Fibroblast of skin of left quadriceps (primary cell): ENCODE results near the gene TPK1.
"Not testable (repeated sequence)": the region's sequence is repeated elsewhere in the genome, so short reads cannot be mapped to it uniquely, and the experiment has no call there.

Experiments
- DNase-seq, 2 experiments: peaks; one replicate each; pipeline ENCODE4 v3.0.0-alpha.2; 2013; ENCODE audit warnings: low read depth in 2 of 2

TPK1 gene

GRCh38 chr7:144632724-144633123 is 203.1 kb downstream of the TPK1 start:
- no peak for DNase-seq

GRCh38 chr7:144629598-144629997 is 206.3 kb downstream of the TPK1 start:
- no peak for DNase-seq

GRCh38 chr7:144629011-144629410 is 206.8 kb downstream of the TPK1 start:
- no peak for DNase-seq

- DNase-seq, result no peak
Observed at GRCh38 chr7:144628176-144628575, 207.7 kb downstream of the TPK1 start.

GRCh38 chr7:144622745-144623144 is 213.1 kb downstream of the TPK1 start:
- DNase-seq, result no peak

- no peak for DNase-seq
Observed at GRCh38 chr7:144606261-144606660, 229.6 kb downstream of the TPK1 start.

DNA sequence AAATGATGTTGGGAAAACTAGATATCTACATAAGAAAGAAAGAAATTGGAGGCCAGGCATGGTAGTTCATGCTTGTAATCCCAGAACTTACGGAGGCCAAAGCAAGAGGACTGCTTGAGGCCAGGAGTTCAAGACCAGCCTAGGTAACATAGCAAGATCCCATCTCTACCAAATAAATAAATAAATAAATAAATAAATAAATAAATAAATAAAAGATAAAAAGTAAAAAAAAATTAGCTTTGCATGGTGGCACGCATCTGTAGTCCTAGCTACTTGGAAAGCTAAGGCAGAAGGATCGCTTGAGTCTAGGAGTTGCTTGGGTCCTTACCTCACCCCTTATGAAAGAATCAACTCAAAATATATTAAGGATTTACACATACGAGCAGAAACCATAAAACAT is 238.9 kb downstream of the TPK1 start:
- DNase-seq, result no peak

DNA sequence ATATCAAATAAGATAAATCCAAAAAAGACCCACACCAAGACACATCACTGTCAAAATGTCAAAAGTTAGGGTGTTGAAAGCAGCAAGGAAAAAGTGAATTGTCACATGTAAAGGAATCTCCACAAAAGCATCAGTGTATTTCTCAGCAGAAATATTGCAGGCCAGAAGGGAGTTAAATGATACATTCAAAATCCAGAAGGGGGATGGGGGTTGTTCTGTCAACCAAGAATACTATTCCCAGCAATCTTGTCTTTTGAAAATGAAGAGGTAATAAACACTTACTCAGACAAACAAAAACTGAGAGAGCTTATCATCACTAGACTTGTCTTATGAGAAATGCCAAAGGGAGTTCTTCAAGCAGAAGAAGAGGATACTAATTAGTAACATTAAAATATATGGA is 241.3 kb downstream of the TPK1 start:
- no peak for DNase-seq

DNA sequence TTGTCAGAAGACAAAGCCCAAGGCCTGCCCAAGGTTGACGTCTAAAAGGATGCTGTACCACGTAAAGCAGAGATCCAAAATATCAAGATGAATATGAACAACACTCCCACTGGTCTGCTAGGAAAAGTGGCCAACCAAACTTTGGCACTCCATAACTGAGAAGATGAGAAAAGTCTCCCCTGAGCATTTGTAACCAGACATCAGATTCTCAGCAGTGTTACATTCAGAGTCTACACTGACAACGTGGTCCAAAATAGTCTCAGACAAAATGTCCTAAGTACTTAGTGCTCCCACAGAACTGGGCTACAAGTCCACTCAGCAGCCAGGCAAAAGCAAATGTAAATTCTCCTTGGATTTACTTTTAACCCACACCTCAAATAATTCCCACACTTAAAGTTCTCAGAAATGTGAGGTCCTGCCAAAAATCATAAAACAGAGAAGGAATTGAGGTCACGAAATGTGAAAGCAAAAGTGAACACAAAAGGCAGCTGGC is 247.2 kb downstream of the TPK1 start:
- no peak for DNase-seq

GRCh38 chr7:144587701-144588100 is 248.2 kb downstream of the TPK1 start:
- DNase-seq, result no peak

DNA sequence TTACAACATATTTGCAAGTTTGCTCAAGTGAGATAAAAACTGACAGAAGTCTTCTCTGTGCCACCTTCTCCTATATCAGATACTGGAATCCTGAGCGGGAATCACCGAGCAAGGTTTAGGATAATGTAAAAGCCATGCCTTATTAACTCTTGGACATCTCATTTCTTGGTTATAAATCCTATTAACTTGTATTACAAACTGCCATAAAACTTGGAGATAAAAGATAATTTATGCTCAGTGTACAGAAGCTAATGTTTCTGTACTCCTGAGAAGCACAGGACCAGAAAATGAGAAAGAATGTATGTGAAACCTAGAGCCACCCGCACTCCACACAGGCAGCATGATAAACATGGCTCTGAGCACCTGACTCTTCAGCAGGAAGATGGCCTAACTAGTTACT is 251.1 kb downstream of the TPK1 start:
- DNase-seq, result no peak

DNA sequence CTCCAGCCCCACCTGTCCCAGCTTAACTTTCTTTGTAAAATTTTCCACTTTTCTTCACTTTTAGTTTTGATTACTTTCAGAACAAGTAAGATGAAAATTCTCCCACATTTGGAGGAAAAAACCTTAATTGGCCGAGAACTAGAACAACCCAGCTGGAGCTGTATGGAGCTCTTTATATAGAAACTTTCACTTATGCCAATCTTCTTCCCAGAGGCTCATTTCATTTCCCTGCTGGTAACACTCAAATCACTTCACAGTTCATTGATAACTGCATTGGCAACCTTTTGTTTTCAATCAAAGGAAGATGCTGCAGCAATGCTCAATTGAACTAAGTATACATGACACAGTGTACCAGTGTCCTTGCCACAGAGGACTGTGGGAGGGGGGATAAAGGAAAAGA is 256.2 kb downstream of the TPK1 start:
- DNase-seq, result no peak

GRCh38 chr7:144575456-144575855 is 260.4 kb downstream of the TPK1 start:
- no peak for DNase-seq

GRCh38 chr7:144574753-144575152 is 261.1 kb downstream of the TPK1 start:
- not testable (repeated sequence) for DNase-seq

DNA sequence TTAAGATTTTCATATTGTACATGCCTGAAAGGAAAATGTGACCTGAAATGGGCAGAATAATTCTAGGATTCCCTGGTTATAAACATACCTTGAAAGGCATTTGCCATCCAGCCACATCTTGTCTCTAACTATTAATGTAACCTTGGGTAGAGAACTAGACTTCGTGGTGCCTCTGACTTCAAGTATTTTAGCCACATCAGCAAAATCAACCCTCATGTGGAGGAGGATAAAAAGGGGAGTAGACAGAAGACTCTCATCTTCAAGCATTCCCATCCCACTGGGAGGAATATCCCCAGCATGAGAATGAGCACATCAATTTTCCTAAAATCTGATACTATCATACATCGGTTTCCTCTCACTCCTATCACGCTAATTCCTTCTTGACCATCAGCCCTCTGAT is 267.6 kb downstream of the TPK1 start:
- no peak for DNase-seq

DNA sequence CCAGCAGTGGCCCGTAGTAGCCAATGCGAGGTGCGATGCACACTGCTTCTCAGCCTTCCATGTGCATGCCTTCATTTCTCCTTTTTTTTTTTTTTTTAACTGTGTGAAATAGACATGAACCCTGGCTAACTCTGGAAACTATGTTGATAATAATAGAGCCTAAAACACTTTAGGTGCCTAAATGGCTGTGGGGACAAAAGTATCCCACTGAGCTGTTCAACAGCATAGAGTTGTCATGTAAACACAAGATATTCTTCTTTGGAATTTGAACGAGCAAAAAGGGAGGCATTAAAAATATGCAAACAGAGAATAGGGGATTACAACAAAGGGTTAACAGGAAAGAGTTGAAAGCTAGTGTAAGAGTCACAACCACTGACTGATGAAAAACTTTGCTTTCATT is 270.3 kb downstream of the TPK1 start:
- DNase-seq, result no peak

DNA sequence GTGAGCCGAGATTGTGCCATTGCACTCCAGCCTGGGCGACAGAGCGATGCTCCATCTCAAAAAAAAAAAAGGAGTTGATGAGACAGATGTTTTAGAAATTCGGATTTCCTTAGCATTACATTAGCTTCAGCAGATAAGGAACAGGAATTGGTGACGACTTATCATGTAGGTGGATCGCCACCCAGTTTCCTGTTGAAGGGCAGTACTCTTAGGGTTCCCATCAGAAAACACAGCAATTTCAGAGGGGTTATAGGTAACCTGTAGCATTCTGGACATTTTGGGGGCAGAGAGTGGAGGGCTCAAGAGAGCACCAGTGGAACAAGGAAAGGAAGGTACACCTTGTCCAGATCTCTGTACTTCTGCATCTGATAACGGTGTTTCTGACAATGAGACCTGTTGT is 286.0 kb downstream of the TPK1 start:
- DNase-seq, result no peak

GRCh38 chr7:144548556-144548955 is 287.3 kb downstream of the TPK1 start:
- no peak for DNase-seq

GRCh38 chr7:144547888-144548287 is 288.0 kb downstream of the TPK1 start:
- DNase-seq, result no peak

DNA sequence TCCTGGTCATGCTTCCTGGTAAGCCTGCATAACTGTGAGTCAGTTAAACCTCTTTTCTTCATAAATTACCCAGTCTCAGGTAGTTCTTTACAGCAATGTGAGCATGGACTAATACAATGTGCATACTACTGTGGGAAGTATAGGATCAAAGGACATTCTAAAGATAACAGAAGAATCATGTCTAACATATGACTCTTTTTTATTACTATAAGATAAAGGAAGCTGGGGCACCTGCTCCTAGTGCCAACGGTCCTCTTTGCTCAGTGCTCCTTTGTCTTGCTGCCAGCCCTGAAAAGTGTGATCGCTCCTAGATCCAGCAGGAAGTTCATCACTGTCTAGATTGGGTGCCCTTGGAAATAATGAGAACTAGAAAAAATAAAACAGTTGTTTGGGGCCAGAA is 289.1 kb downstream of the TPK1 start:
- DNase-seq, result no peak

- DNase-seq, result no peak
Observed at GRCh38 chr7:144545330-144545729, 290.5 kb downstream of the TPK1 start.

- no peak for DNase-seq
Observed at GRCh38 chr7:144534655-144535395, 301.0 kb downstream of the TPK1 start.

- no peak for DNase-seq
Observed at GRCh38 chr7:144534196-144534595, 301.7 kb downstream of the TPK1 start.

- DNase-seq, result no peak
Observed at GRCh38 chr7:144531181-144531580, 304.7 kb downstream of the TPK1 start.
